HEK293T (cell line): ENCODE data around the gene MED27.

Experiments used
- CTCF ChIA-PET: fragments of 350-600 bp; formaldehyde crosslinking; extraction: SDS; loops from one replicate; lab custom pipeline; 2021; ENCODE audit warnings: antibody characterized with exemption, inconsistent platforms; lab: Yijun Ruan, JAX
- POLR2A ChIA-PET: fragments of 350-600 bp; formaldehyde crosslinking; extraction: SDS; loops from one replicate; lab custom pipeline; 2020; ENCODE audit warnings: antibody characterized with exemption, inconsistent platforms; lab: Yijun Ruan, JAX
- DNase-seq: peaks from one replicate; pipeline ENCODE4 v3.0.0; 2012; ENCODE audit warnings: mixed read lengths; ENCODE audit errors: extremely low spot score
- ARNT ChIP-seq: fragments of 450-650 bp; IDR thresholded peaks from 2 replicates; pipeline ENCODE4 v1.6.1; 2017; ENCODE audit warnings: mild to moderate bottlenecking
- BHLHE40 ChIP-seq: fragments of 450-650 bp; IDR thresholded peaks from 2 replicates; pipeline ENCODE4 v1.6.1; 2016; ENCODE audit warnings: mild to moderate bottlenecking, moderate library complexity, borderline replicate concordance
- CTBP1 ChIP-seq: fragments of 450-650 bp; IDR thresholded peaks from 2 replicates; pipeline ENCODE4 v1.6.1; 2016; ENCODE audit warnings: borderline replicate concordance
- ELF4 ChIP-seq: fragments of 450-650 bp; IDR thresholded peaks from 2 replicates; pipeline ENCODE4 v1.6.1; 2017; ENCODE audit warnings: antibody characterized with exemption
- FOXA1 ChIP-seq: fragments of 450-650 bp; IDR thresholded peaks from 2 replicates; pipeline ENCODE4 v1.6.1; 2016; ENCODE audit warnings: mild to moderate bottlenecking
- FOXK2 ChIP-seq: fragments of 450-650 bp; IDR thresholded peaks from 2 replicates; pipeline ENCODE4 v1.6.1; 2016; ENCODE audit warnings: mild to moderate bottlenecking
- FOXM1 ChIP-seq: fragments of 450-650 bp; IDR thresholded peaks from 2 replicates; pipeline ENCODE4 v1.6.1; 2017; ENCODE audit warnings: mild to moderate bottlenecking, borderline replicate concordance
- HDGF ChIP-seq: fragments of 450-650 bp; IDR thresholded peaks from 2 replicates; pipeline ENCODE4 v1.6.1; 2017; ENCODE audit warnings: antibody characterized with exemption, borderline replicate concordance
- L3MBTL2 ChIP-seq: fragments of 450-650 bp; conservative IDR thresholded peaks from 2 replicates; pipeline ENCODE4 v1.6.1; 2016; ENCODE audit warnings: mild to moderate bottlenecking
- LEF1 ChIP-seq: fragments of 450-650 bp; IDR thresholded peaks from 2 replicates; pipeline ENCODE4 v1.6.1; 2017; ENCODE audit warnings: mild to moderate bottlenecking, borderline replicate concordance
- NFRKB ChIP-seq: fragments of 450-650 bp; IDR thresholded peaks from 2 replicates; pipeline ENCODE4 v1.6.1; 2016; ENCODE audit warnings: mild to moderate bottlenecking, moderate library complexity
- SP1 ChIP-seq: fragments of 450-650 bp; IDR thresholded peaks from 2 replicates; pipeline ENCODE4 v1.6.1; 2017
- SUZ12 ChIP-seq: fragments of 450-650 bp; IDR thresholded peaks from 2 replicates; pipeline ENCODE4 v1.6.1; 2016; ENCODE audit warnings: mild to moderate bottlenecking
- TARDBP ChIP-seq: fragments of 450-650 bp; IDR thresholded peaks from 2 replicates; pipeline ENCODE4 v1.6.1; 2016
- ZNF384 ChIP-seq: fragments of 450-650 bp; IDR thresholded peaks from 2 replicates; pipeline ENCODE4 v1.6.1; 2016
- TF ChIP-seq, protein P1 (sequence below): fragments of 450-650 bp; IDR thresholded peaks from 2 replicates; pipeline ENCODE4 v1.6.1; 2016

Gene MED27

DNA sequence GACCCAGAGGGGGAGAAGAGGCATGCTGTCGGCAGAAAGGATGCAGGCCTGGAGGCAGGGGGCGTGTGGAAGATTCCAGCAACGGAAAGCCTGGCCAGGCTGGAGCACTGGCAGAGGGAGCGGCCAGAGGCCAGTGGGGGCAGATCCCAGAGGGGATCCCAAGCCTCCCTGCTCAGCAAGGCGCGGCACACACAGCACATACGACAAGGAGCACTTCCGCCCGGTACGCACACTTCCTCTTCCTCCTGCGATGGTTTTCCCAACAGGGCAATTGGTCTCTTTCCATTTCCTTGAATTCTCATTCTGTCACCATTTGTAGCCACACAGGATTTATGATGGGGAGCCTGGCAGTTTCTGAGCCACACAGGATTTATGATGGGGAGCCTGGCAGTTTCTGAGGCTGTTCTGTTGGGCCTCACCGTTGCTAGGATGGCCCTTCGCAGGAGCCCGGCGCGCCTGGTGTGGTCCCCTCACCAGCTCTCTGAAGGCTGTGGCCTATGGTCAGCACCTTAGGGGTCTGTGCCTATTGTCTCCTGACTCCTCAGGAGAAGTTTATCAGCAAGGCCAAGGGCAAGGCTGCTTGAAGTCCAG, 216.3 kb downstream of the MED27 start:
- POLR2A ChIA-PET, result no interaction called here
- no peak for TF ChIP-seq NFRKB
- no peak for TF ChIP-seq FOXK2
- TF ChIP-seq TARDBP, result no peak
- no peak for TF ChIP-seq LEF1
- no peak for TF ChIP-seq ZNF384
- no peak for TF ChIP-seq BHLHE40
- TF ChIP-seq, protein P1, sequence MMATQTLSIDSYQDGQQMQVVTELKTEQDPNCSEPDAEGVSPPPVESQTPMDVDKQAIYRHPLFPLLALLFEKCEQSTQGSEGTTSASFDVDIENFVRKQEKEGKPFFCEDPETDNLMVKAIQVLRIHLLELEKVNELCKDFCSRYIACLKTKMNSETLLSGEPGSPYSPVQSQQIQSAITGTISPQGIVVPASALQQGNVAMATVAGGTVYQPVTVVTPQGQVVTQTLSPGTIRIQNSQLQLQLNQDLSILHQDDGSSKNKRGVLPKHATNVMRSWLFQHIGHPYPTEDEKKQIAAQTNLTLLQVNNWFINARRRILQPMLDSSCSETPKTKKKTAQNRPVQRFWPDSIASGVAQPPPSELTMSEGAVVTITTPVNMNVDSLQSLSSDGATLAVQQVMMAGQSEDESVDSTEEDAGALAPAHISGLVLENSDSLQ, result no peak
- no peak for TF ChIP-seq CTBP1
- TF ChIP-seq FOXM1, result no peak
- TF ChIP-seq ELF4, result no peak
- no peak for TF ChIP-seq HDGF
- no peak for DNase-seq
- CTCF ChIA-PET, result no interaction called here

DNA sequence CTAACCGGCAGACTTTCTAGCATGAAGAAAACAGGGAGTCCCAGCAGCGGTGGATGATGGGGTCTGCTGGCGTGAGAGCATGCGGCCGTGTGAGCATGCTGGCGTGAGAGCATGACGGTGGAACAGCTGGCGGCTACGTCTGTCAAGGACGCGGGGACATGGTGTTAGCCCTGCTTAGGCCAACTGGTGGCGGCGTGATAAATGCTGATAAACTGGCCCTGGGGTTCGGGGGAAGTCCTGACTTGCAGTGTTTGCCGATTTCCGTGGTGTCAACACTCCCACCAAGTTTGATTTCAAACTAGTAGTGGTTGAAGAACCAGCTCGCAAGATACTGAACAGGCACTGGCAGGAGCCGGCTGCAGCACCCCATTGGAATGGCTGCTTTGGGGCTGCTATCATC, 217.4 kb downstream of the MED27 start:
- ChIA-PET CTCF (no interaction called here), POLR2A (no interaction called here)
- no peak for TF ChIP-seq FOXM1
- no peak for TF ChIP-seq L3MBTL2
- no peak for TF ChIP-seq CTBP1
- no peak for TF ChIP-seq FOXA1
- TF ChIP-seq BHLHE40, result no peak
- TF ChIP-seq TARDBP, result no peak
- no peak for TF ChIP-seq LEF1
- no peak for TF ChIP-seq ELF4
- no peak for TF ChIP-seq FOXK2
- no peak for TF ChIP-seq ARNT
- TF ChIP-seq ZNF384, result no peak
- TF ChIP-seq NFRKB, result no peak
- no peak for TF ChIP-seq SUZ12

DNA sequence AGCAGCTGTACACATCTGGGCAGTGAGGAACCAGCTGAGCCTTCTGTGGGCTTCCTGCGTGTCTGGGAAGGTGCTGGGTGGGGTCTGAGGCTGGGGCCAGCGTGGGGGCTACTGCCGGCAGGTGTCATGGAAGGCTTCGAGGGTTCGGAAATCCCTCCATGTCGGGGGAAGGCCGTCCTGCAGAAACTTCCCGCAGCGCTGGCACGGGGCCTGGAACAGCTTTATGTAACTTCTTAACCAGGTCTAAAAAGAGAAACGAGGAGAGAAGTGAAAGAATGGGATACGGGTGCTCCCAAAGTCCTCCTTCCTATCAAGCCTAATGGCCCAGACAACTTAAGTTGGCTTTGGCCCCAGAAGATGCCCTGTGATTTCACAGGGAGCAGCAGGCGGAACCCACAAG, 219.2 kb downstream of the MED27 start:
- no peak for DNase-seq
- POLR2A ChIA-PET, result no interaction called here
- CTCF ChIA-PET, result no interaction called here
- TF ChIP-seq LEF1 (no peak), FOXK2 (no peak), BHLHE40 (no peak), SP1 (no peak), FOXM1 (no peak), ELF4 (no peak), HDGF (no peak), ARNT (no peak), L3MBTL2 (no peak), SUZ12 (no peak), CTBP1 (no peak), NFRKB (no peak), TARDBP (no peak), ZNF384 (no peak), FOXA1 (no peak)
- TF ChIP-seq, protein P1, result no peak

More for the DNA sequence above, 217.4 kb downstream of the MED27 start:
- no peak for DNase-seq

DNA sequence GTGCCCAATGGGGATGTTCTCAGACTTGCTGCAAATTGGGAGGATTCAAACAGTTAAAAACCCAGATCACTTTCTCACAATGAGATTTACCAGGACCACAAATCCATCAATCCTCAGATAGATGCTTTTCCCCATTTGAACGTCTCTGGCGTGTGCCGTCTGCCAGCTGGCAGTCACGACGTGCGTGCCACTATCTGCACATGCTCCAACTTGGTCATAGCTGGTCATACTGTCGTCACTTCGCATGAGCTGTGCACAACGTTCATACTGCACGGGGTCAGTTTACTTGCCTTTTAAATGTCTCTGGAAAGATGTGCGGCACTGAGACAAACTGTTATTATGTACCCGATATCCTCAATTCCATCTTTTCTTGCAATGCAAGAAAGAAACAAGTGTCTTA, 221.5 kb downstream of the MED27 start:
- TF ChIP-seq, protein P1, result no peak
- TF ChIP-seq FOXA1 (no peak), NFRKB (no peak), ZNF384 (no peak)
- no peak for DNase-seq
- ChIA-PET POLR2A (no interaction called here), CTCF (no interaction called here)

DNA sequence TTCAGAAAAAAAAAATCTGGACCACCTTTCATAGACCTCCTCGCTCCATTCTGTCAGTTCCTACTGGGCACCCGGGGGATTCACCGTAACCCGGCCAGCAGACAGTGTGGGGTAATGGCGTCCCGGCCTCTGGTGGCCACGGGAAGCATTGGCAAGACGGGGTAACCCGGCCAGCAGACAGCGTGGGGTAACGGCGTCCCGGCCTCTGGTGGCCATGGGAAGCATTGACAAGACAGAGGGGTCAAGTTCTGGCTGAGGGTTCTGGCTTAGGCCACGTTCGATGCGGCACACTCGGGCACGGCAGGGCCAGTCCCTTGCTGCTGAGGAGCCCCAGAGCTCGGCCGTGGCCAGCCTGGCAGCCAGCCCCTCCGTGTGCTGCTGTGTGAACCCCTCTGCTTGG, 223.6 kb downstream of the MED27 start:
- no peak for DNase-seq
- TF ChIP-seq, protein P1, result no peak
- TF ChIP-seq LEF1 (no peak), ZNF384 (no peak), SP1 (no peak), L3MBTL2 (no peak), FOXK2 (no peak), TARDBP (no peak)
- POLR2A ChIA-PET, result no interaction called here
- CTCF ChIA-PET, result no interaction called here

DNA sequence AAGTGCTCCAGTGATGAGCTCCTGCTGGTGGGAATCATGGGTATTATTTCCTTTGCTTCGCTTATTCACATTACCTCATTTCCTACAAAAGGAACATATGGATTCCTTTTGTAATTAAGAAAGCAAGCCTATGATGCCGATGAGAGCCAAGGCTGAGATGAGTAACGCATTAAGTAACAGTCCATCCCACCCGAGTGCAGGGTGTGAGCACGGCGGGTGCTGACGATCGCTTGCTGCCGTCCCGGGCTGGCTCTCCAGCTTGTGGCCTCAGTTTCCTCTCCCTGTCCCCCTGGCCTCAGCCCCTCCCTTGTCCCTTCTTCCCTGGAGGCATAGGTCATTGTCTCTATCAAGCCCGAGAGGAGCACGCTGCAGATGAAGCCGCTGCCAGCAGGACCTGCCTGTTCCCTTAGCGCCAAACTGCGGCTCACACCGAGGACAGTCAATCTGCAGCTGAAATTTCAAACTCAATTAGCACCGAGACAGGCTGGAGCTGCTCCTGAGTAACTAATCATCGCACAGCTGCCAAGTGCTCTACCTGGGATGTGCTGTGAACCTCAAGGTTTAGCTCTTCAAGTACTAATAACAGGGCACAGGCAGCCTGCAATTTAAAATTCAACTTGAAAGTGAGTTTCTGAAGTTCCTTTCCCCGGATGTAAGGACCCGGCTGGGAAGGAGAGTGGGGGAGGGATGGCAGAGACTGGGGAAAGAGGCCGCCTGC, 224.6 kb downstream of the MED27 start:
- ChIA-PET POLR2A (no interaction called here), CTCF (no interaction called here)
- no peak for DNase-seq
- no peak for TF ChIP-seq ZNF384
- no peak for TF ChIP-seq TARDBP
- no peak for TF ChIP-seq CTBP1
